Esophagus squamous epithelium (tissue), 4 donors: ENCODE measurements around the gene NEUROD1.

Experiments used
- CTCF ChIP-seq, 6 experiments: fragments of 450-650 bp in 4 of 6; fragments of 200-600 bp in 2 of 6; sonication (generic) in 2 of 6; IDR thresholded peaks; one replicate each; pipeline ENCODE4 v1.5.1; 2016 to 2019; ENCODE audit warnings: antibody characterized with exemption in 6 of 6, mild to moderate bottlenecking in 4 of 6, moderate library complexity in 4 of 6
- POLR2A ChIP-seq, 4 donors: fragments of 450-650 bp; IDR thresholded peaks; one replicate each; pipeline ENCODE4 v1.6.1; 2017; ENCODE audit warnings: antibody characterized with exemption in 4 of 4, mild to moderate bottlenecking in 4 of 4, moderate library complexity in 3 of 4

- TF ChIP-seq CTCF (IDR thresholded peaks at IDR 0.05) (no peak), POLR2A (IDR thresholded peaks at IDR 0.05) (no peak)
Observed at GRCh38 chr2:181682795-181683517, 2.6 kb upstream of the NEUROD1 start.
